ENCODE measurements around the gene RNPEP.
"Not testable (repeated sequence)": the region's sequence is repeated elsewhere in the genome, so short reads cannot be mapped to it uniquely, and the experiment has no call there.

DNA sequence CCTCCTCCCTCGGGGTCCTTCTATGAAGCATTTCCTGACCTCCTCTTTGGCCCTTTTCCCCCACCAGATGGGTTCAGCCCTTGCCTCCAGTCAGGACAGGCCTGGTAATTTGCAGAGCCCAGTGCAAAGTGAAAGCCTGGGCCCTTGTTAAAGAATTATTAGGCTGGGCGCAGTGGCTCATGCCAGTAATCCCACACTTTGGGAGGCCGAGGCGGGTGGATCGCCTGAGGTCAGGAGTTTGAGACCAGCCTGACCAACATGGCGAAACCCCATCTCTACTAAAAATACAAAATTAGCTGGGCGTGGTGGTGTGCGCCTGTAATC, 36.7 kb downstream of the RNPEP start:
- not testable (repeated sequence) for TF ChIP-seq CTCF (IDR thresholded peaks at IDR 0.05; ENCODE audit: insufficient read depth, low read length, poor library complexity, severe bottlenecking); EZH2phosphoT487 (conservative IDR thresholded peaks at IDR 0.05; ENCODE audit: low read length)
